Activated T-helper 2 cell treated with anti-CD3 and anti-CD28 coated beads, Interferon-gamma antibody, Interleukin-2, Interleukin-4, amounts not matched to agents 10 μg/mL and 5 μg/mL and 100 μg/mL, durations not matched to agents 14 hours and 24 hours and 36 hours (primary cell): ENCODE data around the gene SIK3. TPM values are rescaled to one million over a fixed set of nuclear protein-coding genes. Genes with fewer than 3 reads are reported as not detected.
A peak's percentile ranks its signal among the peaks of the same experiment; 100 is the strongest.

ENCODE experiments used
- DNase-seq: peaks from one replicate; pipeline ENCODE4 v3.0.0; 2021; ENCODE audit warnings: low spot score
- H3K27ac Mint-ChIP-seq: one replicate; pipeline ENCODE4 v1.8.0; 2021; ENCODE audit warnings: mixed read lengths
- H3K27me3 Mint-ChIP-seq: one replicate; pipeline ENCODE4 v1.8.0; 2021; ENCODE audit warnings: low read depth, mixed read lengths
- H3K36me3 Mint-ChIP-seq: one replicate; pipeline ENCODE4 v1.8.0; 2021; ENCODE audit warnings: low read depth, mixed read lengths
- H3K4me1 Mint-ChIP-seq: one replicate; pipeline ENCODE4 v1.8.0; 2021; ENCODE audit warnings: low read depth, mixed read lengths
- H3K4me3 Mint-ChIP-seq: one replicate; pipeline ENCODE4 v1.8.0; 2021; ENCODE audit warnings: low read depth, mild to moderate bottlenecking, moderate library complexity, mixed read lengths
- H3K9me3 Mint-ChIP-seq: one replicate; pipeline ENCODE4 v1.8.0; 2021; ENCODE audit warnings: mixed read lengths
- intact Hi-C: fragments of 100-400 bp; cut with micrococcal nuclease; formaldehyde crosslinking; loops from one replicate; pipeline ENCODE4 v1.15.1; 2023
- total RNA-seq: library from RNA; stranded (reverse); gene quantifications from 2 replicates; pipeline ENCODE4 v1.2.3, GENCODE V29; 2022

The SIK3 gene
- total RNA-seq, 1 donor from 2014 or later = 25.3 TPM

DNA sequence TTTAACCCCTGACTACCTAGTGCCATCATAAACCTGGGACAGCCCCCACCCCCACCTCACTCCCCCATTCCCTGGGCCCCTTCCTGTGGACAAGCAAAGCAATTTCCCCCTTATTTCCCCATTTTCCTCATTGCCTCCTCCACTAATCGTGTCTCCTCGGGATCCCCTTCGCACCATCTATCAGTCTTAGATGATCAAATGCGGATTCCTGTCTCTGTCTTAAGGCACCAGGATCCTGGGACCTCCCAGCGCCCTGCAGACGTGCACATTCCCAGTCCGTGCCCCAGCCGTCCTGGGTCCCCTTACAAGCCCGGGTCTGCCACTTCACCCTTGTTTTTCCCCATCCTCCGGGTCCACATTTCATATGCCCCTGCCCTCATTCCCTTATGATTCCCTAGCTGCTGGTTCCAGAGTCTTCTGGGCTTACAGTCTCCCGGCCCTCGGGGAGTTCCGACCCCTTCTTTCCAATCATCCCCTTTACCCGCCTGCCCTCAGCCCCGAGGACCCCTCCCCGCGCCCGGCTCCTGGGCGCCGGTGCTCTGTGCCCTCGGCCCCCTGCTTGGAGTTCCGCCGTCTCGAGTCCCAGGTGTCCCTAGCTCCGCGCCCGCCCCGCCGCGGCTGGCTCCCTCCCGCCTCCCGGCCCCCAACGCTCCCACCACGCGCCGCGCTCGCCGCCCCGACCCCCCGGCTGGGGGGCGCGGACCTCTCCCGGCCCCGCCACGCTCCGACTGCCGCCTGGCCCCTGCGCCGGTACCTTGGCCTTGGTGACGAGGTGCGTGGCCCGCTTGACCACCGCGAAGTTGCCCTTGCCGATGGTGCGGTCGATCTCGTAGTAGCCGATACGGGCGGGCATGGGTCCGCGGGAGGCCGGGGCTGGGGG, 599 bp downstream of the SIK3 start:
- Mint-ChIP-seq H3K36me3 (peaks cover 6% of the 10 kb centered on the region), H3K4me3 (peak overlapping the region; percentile 98), H3K4me1 (peaks cover 56% of the 10 kb centered on the region), H3K9me3 (no peaks in the 10 kb centered on the region), H3K27me3 (peaks cover 6% of the 10 kb centered on the region), H3K27ac (peak overlapping the region; percentile 90)
- intact Hi-C loops = loop anchor here (1.0 to 5.0 kb wide), 5 partner anchors 45 to 309 kb away; partner anchors contain the start of genes PAFAH1B2 and ZPR1
- DNase-seq = peak; percentile 34

DNA sequence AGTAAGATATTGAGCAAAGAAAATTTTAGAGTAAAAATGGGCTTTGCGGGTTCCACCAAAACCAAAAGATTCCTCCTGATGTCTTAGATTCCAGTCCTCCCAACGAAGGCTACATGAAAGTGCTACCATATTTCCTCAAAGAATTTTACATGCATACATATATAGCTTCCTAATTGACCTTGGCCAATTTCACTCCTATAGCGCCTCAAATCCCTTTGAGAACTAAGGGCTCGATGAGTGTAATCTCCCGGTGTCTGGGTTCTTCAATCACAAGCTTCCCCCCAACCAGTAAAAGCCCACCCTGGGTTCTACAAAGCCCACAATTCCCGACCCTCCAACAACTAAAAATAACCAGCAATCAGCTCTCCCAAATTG, 1.2 kb downstream of the SIK3 start:
- Mint-ChIP-seq H3K27me3 (peaks cover 6% of the 10 kb centered on the region), H3K4me1 (peaks cover 62% of the 10 kb centered on the region), H3K4me3 (peak overlapping the region; percentile 98), H3K36me3 (peaks cover 13% of the 10 kb centered on the region), H3K27ac (peak overlapping the region; percentile 90), H3K9me3 (peaks cover 6% of the 10 kb centered on the region)
- intact Hi-C loops = loop anchor here (1.0 to 5.0 kb wide), 4 partner anchors 45 to 244 kb away; partner anchors contain the start of gene PAFAH1B2
- DNase-seq = no peak

DNA sequence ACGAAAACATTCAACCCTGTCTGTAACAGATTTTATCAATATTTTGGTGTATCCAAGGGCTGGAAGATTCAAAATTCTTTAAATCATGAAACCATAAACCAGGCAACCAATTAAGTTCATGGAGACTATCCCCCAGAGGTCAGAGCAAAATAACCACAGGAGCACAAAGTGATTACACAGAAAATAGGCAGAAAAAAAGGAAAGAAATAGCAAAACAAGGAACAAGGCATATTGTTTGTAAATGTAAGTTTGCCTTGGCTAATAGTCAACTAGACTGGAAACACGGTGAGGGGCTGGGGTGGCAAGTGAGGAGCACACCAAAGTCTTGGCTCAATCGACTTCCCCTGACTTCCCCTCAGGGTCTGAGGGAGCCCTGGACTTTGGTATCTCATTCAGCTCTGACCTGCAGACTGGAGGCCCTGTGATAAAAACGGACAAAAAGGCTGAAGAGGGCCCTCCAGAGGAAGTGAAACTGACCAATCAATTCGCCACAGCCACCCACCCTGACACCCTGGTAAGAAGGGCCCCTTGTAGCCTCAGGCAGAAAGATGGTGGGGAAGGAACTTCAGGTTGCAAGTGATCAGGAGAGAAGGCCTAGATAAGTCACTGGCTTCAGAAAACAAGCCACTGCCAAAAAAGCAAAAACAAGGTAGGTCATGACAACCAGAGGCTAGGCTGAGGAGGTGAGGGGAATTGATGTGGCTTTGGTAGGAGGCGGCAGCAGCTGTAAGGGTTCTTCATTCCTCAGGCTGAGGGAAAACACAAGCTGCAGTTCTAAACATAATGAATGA, 1.8 kb downstream of the SIK3 start:
- Mint-ChIP-seq H3K27ac (peak overlapping the region; percentile 90), H3K27me3 (peaks cover 6% of the 10 kb centered on the region), H3K9me3 (peaks cover 7% of the 10 kb centered on the region), H3K36me3 (peaks cover 19% of the 10 kb centered on the region), H3K4me1 (peaks cover 63% of the 10 kb centered on the region), H3K4me3 (peak overlapping the region; percentile 98)
- intact Hi-C loops = loop anchor here (2.0 to 5.0 kb wide), 3 partner anchors 46 to 244 kb away; partner anchors contain the start of gene PAFAH1B2
- peak; percentile 28 for DNase-seq

DNA sequence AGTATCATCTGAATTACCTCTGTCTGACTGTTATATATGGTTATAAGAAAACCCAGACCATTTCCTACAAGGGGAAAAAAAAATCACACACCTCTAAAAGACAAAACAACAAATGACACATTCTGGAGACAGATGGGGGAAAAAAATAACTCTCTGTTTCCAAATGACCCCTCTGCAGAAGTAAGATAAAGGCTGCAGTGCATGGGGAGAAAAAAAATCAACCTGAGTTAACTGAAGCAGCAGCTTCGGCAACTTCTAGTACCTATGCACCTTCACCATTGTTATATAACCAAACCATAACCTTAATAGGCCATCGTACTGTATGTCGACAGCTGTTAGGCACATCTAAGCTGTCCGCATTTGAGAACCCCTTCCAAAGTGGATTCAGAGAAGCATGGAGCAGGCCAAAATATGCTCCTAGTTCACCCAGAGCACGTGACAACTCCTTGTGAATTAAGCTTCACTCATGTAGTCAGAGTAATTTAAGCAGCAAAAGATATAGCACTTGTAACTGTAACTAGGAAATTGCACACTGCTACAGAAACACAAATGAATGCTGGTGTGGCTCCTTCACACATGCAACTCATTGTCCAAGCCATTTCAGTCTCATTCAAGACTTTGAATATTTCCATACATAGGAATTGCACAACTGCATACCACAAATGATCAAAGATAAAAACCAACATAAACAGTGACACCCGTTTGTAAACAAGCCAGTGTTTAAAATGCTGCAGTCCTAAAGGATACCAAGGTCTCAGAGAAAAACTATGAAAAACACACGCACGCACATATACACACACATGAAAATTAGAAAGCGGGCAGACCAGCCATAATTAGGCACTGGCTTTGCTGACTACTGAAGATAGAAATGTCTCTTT, 2.7 kb downstream of the SIK3 start:
- H3K4me1 Mint-ChIP-seq = peaks cover 67% of the 10 kb centered on the region
- DNase-seq = no peak
- H3K4me3 Mint-ChIP-seq = peak overlapping the region; percentile 98
- peaks cover 23% of the 10 kb centered on the region for H3K36me3 Mint-ChIP-seq
- H3K27ac Mint-ChIP-seq = peak overlapping the region; percentile 90
- intact Hi-C loops = loop anchor here (2.0 to 5.0 kb wide), 3 partner anchors 47 to 243 kb away; partner anchors contain the start of gene PAFAH1B2
- H3K27me3 Mint-ChIP-seq = peaks cover 2% of the 10 kb centered on the region
- H3K9me3 Mint-ChIP-seq = peaks cover 7% of the 10 kb centered on the region

DNA sequence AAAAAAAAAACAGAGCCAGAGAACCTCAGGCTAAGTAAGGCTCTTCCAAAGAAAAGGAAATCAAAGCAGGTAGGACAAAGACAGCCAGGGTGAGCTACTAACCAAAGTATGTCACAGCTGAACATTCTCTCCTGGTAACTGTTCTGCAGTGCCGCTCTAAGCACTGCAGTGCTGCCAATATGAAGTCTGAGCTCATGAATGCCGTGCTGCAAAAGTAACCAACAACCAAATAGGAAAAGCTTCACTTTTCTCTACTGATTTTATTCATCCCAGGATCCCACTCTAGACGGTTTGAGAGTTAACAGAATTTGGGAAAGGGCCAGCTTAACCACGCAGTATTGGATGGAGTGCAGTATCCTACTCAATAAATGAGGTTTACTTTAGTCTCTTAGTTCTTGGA, 3.5 kb downstream of the SIK3 start:
- Mint-ChIP-seq H3K27ac (no peak overlapping the region), H3K4me3 (no peak overlapping the region), H3K27me3 (no peaks in the 10 kb centered on the region), H3K9me3 (peaks cover 7% of the 10 kb centered on the region), H3K4me1 (peaks cover 71% of the 10 kb centered on the region), H3K36me3 (peaks cover 28% of the 10 kb centered on the region)
- DNase-seq = no peak
- intact Hi-C loops = loop anchor here (5.0 kb wide), 1 partner anchor 48 kb away; the partner anchor contains the start of gene PAFAH1B2

DNA sequence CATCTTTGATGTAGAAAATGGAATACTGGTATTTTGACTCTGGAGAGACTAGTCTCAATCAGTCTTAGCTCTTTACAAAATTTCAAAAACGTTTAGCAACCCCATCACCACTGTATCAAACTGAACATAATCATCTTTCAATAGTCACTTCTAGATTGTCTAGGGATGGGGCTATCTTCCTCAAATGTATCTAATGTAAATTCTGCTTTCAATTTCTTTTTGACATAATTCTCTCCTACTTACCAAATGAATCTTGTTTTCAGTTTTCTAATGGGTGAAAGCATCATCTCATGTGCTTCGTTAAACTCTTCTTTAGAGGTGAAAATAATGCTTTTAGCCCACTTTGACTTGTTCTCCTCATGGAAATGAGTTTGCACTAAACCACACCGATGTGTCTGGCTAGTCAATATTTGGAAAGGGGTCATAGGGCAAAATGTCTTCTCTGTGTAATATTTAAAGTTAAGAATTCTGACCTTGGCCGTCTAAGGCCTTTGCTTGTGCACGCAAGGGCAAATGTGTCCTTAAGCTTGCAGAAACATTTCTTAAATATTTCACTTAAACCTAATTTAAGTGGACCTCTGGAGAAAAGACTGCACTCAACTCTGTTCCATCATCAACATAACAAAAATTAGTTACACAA, 5.2 kb downstream of the SIK3 start:
- intact Hi-C loops = loop anchor here (1.0 kb wide), 4 partner anchors 20 to 145 kb away; no protein-coding TSS in a partner anchor
- Mint-ChIP-seq H3K4me3 (no peak overlapping the region), H3K9me3 (peaks cover 7% of the 10 kb centered on the region), H3K27me3 (no peaks in the 10 kb centered on the region), H3K36me3 (peaks cover 28% of the 10 kb centered on the region), H3K27ac (peak overlapping the region; percentile 67), H3K4me1 (peaks cover 70% of the 10 kb centered on the region)
- DNase-seq = no peak

DNA sequence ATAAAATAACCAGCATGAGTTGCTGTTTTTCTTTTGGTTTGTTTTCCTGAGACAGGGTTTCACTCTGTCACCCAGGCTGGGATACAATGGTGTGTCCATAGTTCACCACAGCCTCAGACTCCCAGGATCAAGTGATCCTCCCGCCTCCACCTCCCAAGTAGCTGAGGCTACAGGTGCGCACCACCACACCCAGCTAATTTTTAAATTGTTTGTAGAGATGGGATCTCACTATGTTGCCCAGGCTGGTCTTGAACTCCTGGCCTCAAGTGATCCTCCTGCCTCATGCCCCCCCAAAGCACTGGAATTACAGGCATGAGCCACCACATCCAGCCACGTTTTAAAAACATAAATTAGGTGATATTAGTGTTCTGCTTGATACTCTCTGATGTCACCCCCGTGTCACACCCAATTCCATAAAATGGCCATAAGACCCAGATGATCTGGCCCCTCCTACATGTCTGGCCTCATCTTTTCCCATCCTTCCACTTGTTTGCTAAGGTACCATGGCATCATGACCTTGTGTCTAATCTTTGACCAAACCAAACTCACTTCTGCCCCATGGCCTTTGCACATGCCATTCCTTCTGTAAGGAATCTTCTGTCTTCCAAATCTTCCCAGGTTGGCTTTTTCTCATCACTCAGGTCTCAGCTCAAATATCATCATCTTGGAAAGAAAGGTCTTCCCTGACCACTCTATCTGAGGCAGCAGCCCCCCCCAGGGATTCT, 6.3 kb downstream of the SIK3 start:
- H3K9me3 Mint-ChIP-seq = peaks cover 7% of the 10 kb centered on the region
- H3K4me3 Mint-ChIP-seq = no peak overlapping the region
- peaks cover 68% of the 10 kb centered on the region for H3K4me1 Mint-ChIP-seq
- no peak for DNase-seq
- intact Hi-C loops = no loop called here
- peak overlapping the region; percentile 67 for H3K27ac Mint-ChIP-seq
- peaks cover 28% of the 10 kb centered on the region for H3K36me3 Mint-ChIP-seq
- no peaks in the 10 kb centered on the region for H3K27me3 Mint-ChIP-seq

DNA sequence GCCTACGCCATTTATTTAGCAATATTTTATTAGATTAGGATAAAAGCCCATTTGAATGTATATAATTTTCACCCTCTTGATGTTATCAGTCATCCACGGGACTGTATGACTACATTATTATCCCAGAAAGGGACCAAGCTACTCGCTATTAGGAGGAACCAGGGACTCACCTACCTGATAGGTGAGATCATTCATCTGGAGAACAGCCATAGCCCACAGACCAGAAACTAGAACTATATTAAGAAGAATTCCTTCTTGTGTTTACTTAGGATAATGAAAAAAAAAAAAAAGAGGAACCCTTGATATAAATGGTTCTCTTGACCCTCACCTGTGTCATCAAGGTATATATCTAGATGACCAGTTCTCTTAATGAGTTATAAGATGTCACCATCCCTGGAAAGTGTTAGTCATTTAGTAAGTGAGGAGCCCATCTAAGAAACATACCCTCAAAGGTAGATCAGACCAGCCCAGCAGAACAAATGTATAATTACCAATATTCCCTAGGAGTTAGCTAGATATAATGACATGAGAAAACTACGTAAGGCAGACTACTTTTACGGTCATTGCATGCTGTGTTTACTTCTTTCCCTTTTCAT, 8.0 kb downstream of the SIK3 start:
- intact Hi-C loops = no loop called here
- Mint-ChIP-seq H3K36me3 (peaks cover 31% of the 10 kb centered on the region), H3K9me3 (peaks cover 7% of the 10 kb centered on the region), H3K4me3 (no peak overlapping the region), H3K27me3 (no peaks in the 10 kb centered on the region), H3K27ac (no peak overlapping the region), H3K4me1 (peaks cover 55% of the 10 kb centered on the region)
- DNase-seq = no peak

DNA sequence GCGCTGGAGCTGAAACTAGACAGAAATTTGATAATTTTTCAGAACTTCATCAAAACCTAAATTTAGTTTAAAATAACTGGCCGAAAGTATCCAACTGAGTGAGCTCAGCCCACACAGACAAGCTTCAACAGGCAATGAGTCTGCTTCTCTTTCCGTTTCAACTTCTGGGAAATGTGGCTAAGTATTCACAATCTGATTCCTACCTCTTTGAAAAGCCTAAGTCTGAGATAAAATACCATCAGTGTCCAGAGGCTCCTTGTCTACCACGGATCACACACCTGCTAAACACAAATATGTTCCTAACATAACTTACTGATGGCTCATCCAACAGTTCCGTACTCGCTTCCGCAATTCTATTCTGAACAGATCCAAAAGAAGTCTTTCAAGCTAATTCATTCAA, 8.5 kb downstream of the SIK3 start:
- H3K9me3 Mint-ChIP-seq = peaks cover 7% of the 10 kb centered on the region
- intact Hi-C loops = no loop called here
- peaks cover 34% of the 10 kb centered on the region for H3K36me3 Mint-ChIP-seq
- no peaks in the 10 kb centered on the region for H3K27me3 Mint-ChIP-seq
- H3K4me3 Mint-ChIP-seq = no peak overlapping the region
- peaks cover 50% of the 10 kb centered on the region for H3K4me1 Mint-ChIP-seq
- no peak overlapping the region for H3K27ac Mint-ChIP-seq
- no peak for DNase-seq

DNA sequence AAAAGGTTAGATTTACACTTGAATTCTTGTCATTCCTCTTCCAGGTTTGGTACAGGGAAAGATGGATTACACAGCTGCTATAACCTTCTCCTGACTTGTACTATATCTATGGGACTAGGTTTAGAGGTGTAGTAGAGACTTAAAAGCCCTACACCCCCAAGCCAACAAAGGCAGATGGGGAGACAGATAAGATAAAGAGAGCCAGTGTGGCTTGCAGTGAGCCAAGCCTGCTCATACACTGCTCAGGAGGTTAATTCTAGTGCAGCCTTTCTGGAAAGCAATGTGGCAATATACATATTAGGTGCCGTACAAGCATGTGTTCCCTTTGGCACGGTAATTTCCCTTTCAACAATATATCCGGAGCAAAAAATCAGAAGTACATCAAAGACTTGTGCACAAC, 10.8 kb downstream of the SIK3 start:
- Mint-ChIP-seq H3K27ac (no peak overlapping the region), H3K4me1 (peaks cover 38% of the 10 kb centered on the region), H3K4me3 (no peak overlapping the region), H3K36me3 (peaks cover 26% of the 10 kb centered on the region), H3K27me3 (no peaks in the 10 kb centered on the region), H3K9me3 (peaks cover 6% of the 10 kb centered on the region)
- intact Hi-C loops = no loop called here
- DNase-seq = no peak

DNA sequence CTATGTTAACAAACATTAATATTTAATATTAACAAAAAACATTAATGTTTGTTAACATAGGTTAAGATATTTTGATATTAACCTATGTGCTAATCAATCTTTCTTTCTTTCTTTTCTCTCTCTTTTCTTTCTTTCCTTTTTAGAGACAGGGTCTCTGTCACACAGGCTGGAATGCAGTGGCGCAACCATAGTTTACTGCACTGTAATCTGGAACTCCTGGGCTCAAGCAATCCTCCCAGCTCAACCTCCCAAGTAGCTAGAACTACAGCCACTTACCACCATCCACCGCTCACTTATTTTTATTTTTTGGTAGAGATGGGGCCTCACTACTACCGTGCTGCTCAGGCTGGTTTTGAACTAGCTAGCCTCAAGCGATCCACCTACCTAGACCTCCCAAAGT, 13.2 kb downstream of the SIK3 start:
- H3K4me1 Mint-ChIP-seq = peaks cover 27% of the 10 kb centered on the region

More for the DNA sequence above, 13.2 kb downstream of the SIK3 start:
- peaks cover 11% of the 10 kb centered on the region for H3K36me3 Mint-ChIP-seq
- no peak overlapping the region for H3K4me3 Mint-ChIP-seq
- H3K27ac Mint-ChIP-seq = no peak overlapping the region
- no peaks in the 10 kb centered on the region for H3K27me3 Mint-ChIP-seq
- DNase-seq = no peak
- intact Hi-C loops = no loop called here
- H3K9me3 Mint-ChIP-seq = no peaks in the 10 kb centered on the region
